Calu3 (cell line): Measurements from ENCODE around the gene LCNL1. TPM values are rescaled to one million over a fixed set of nuclear protein-coding genes. Genes with fewer than 3 reads are reported as not detected.

Experiments
- BruUV-seq: library from RNA; stranded (reverse); fragments of 400-500 nt; replicated peaks from 2 replicates; lab custom pipeline; 2021; lab: Mats Ljungman, UMichigan
- CTCF ChIA-PET: fragments of 300-600 bp; sonication (Branson Sonifier 250); formaldehyde crosslinking; loops from one replicate; lab custom pipeline; 2022; ENCODE audit warnings: antibody characterized with exemption; lab: Charles Lee
- DNase-seq: peaks from one replicate; pipeline ENCODE4 v3.0.0; 2022
- H3K27ac Mint-ChIP-seq: one replicate; pipeline ENCODE4 v1.8.0; 2022; ENCODE audit warnings: mixed read lengths; ENCODE audit not compliant: unreplicated experiment
- H3K27me3 Mint-ChIP-seq: one replicate; pipeline ENCODE4 v1.8.0; 2022; ENCODE audit warnings: mixed read lengths; ENCODE audit not compliant: unreplicated experiment
- H3K36me3 Mint-ChIP-seq: one replicate; pipeline ENCODE4 v1.8.0; 2022; ENCODE audit warnings: mild to moderate bottlenecking, moderate library complexity, mixed read lengths; ENCODE audit not compliant: insufficient read depth, unreplicated experiment
- H3K4me1 Mint-ChIP-seq: one replicate; pipeline ENCODE4 v1.8.0; 2022; ENCODE audit warnings: mild to moderate bottlenecking, low read depth, mixed read lengths; ENCODE audit not compliant: unreplicated experiment
- H3K4me3 Mint-ChIP-seq: one replicate; pipeline ENCODE4 v1.8.0; 2022; ENCODE audit warnings: mild to moderate bottlenecking, low read depth, moderate library complexity, mixed read lengths; ENCODE audit not compliant: unreplicated experiment
- H3K9me3 Mint-ChIP-seq: one replicate; pipeline ENCODE4 v1.8.0; 2022; ENCODE audit warnings: low read depth, mixed read lengths; ENCODE audit not compliant: unreplicated experiment
- intact Hi-C: fragments of 100-400 bp; cut with micrococcal nuclease; formaldehyde crosslinking; loops from one replicate; pipeline ENCODE4 v1.10.0; 2022; ENCODE audit not compliant: unreplicated experiment
- total RNA-seq: library from RNA; stranded (reverse); gene quantifications from 2 replicates; pipeline ENCODE4 v1.2.3, GENCODE V29; 2022
- TF ChIP-seq, protein P1 (sequence below): fragments of 200-600 bp; IDR thresholded peaks from one replicate; pipeline ENCODE4 v1.8.0; 2022; ENCODE audit warnings: antibody characterized with exemption; ENCODE audit not compliant: unreplicated experiment

LCNL1 gene
- total RNA-seq, 1 experiment from 2014 or later, result not detected

DNA sequence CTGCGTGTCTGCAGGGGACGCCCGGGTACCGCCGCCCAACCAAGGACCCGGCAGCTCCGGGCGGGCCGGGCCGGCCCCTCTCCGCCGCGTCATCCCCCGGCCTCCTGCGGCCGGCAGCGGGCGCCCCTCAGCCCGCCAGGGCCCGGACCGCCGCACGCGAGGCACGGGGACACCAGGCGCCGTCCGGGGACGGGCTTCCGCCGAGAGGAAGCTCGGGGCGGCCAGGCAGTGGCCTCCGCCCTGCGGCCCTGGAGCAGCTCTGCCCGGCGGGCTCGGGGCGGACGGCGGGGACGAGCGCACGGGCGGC lies 38.6 kb upstream of the LCNL1 start:
- TF ChIP-seq, protein P1, sequence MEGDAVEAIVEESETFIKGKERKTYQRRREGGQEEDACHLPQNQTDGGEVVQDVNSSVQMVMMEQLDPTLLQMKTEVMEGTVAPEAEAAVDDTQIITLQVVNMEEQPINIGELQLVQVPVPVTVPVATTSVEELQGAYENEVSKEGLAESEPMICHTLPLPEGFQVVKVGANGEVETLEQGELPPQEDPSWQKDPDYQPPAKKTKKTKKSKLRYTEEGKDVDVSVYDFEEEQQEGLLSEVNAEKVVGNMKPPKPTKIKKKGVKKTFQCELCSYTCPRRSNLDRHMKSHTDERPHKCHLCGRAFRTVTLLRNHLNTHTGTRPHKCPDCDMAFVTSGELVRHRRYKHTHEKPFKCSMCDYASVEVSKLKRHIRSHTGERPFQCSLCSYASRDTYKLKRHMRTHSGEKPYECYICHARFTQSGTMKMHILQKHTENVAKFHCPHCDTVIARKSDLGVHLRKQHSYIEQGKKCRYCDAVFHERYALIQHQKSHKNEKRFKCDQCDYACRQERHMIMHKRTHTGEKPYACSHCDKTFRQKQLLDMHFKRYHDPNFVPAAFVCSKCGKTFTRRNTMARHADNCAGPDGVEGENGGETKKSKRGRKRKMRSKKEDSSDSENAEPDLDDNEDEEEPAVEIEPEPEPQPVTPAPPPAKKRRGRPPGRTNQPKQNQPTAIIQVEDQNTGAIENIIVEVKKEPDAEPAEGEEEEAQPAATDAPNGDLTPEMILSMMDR, result no peak
- Mint-ChIP-seq H3K36me3 (peaks cover 69% of the 10 kb centered on the region), H3K27ac (peak overlapping the region; percentile 30), H3K4me3 (peak overlapping the region; percentile 63), H3K27me3 (no peaks in the 10 kb centered on the region), H3K4me1 (peaks cover 13% of the 10 kb centered on the region), H3K9me3 (no peaks in the 10 kb centered on the region)
- CTCF ChIA-PET, result interaction anchor here (0.6 to 1.0 kb wide), 2 partner anchors 85 to 151 kb away, joined by 3 to 4 read pairs; no protein-coding TSS in a partner anchor
- intact Hi-C loops, result no loop called here
- no TSS peak for BruUV-seq
- DNase-seq, result peak; percentile 55

GRCh38 chr9:136944519-136945332 lies 38.1 kb upstream of the LCNL1 start, which contains the start of the genes C8G and FBXW5:
TSS of gene C8G (plus strand) at chr9:136945243. CDS start at chr9:136945321, 78 bp downstream.
TSS of gene FBXW5 (minus strand) at chr9:136944738. CDS start at chr9:136944083, 655 bp downstream.
- peak; percentile 93 for DNase-seq
- TF ChIP-seq, protein P1, result peak; percentile 84
- Mint-ChIP-seq H3K4me3 (peak within 1 kb of the TSS; percentile 63), H3K27me3 (no peaks in the 10 kb centered on the region), H3K36me3 (peaks cover 69% of the 10 kb centered on the region), H3K27ac (peak within 1 kb of the TSS; percentile 42), H3K9me3 (no peaks in the 10 kb centered on the region), H3K4me1 (peaks cover 8% of the 10 kb centered on the region)
- BruUV-seq, result no TSS peak
- CTCF ChIA-PET, result interaction anchor here (0.6 to 1.0 kb wide), 2 partner anchors 85 to 151 kb away, joined by 3 to 4 read pairs; no protein-coding TSS in a partner anchor
- intact Hi-C loops, result no loop called here

- DNase-seq, result no peak
- H3K4me1 Mint-ChIP-seq, result peaks cover 8% of the 10 kb centered on the region
- CTCF ChIA-PET, result no interaction called here
- peak overlapping the region; percentile 42 for H3K27ac Mint-ChIP-seq
- H3K36me3 Mint-ChIP-seq, result peaks cover 72% of the 10 kb centered on the region
- no peaks in the 10 kb centered on the region for H3K27me3 Mint-ChIP-seq
- TF ChIP-seq, protein P1, result no peak
- no TSS peak for BruUV-seq
- no peak overlapping the region for H3K4me3 Mint-ChIP-seq
- intact Hi-C loops, result no loop called here
- no peaks in the 10 kb centered on the region for H3K9me3 Mint-ChIP-seq
Observed at GRCh38 chr9:136945333-136946227, 37.2 kb upstream of the LCNL1 start.

- peaks cover 63% of the 10 kb centered on the region for H3K36me3 Mint-ChIP-seq
- no peaks in the 10 kb centered on the region for H3K27me3 Mint-ChIP-seq
- H3K4me1 Mint-ChIP-seq, result peaks cover 8% of the 10 kb centered on the region
- CTCF ChIA-PET, result interaction anchor here (2.2 kb wide), 1 partner anchor 46 kb away, joined by 15 read pairs; the partner anchor contains the start of gene PAXX
- no peak overlapping the region for H3K4me3 Mint-ChIP-seq
- intact Hi-C loops, result no loop called here
- no peak overlapping the region for H3K27ac Mint-ChIP-seq
- no peak for DNase-seq
- BruUV-seq, result no TSS peak
- no peaks in the 10 kb centered on the region for H3K9me3 Mint-ChIP-seq
- TF ChIP-seq, protein P1, result no peak
Observed at GRCh38 chr9:136946228-136947027, 36.4 kb upstream of the LCNL1 start.
